ENCODE measurements around the gene GPRASP2.
"Not testable (repeated sequence)": the region's sequence is repeated elsewhere in the genome, so short reads cannot be mapped to it uniquely, and the experiment has no call there.

GPRASP2 gene

GRCh38 chrX:102714994-102715393, 2.7 kb downstream of the GPRASP2 start:
- H3K4me1 ChIP-seq (ENCODE audit: control insufficient read depth, low read length), result no peaks in the 10 kb centered on the region
- no peak overlapping the region for H3K27ac ChIP-seq (ENCODE audit: low read depth, low read length)
- TF ChIP-seq CTCF (IDR thresholded peaks at IDR 0.05; ENCODE audit: low read depth, low read length, poor library complexity, severe bottlenecking) (no peak), EZH2phosphoT487 (IDR thresholded peaks at IDR 0.05; ENCODE audit: borderline replicate concordance, low read length) (no peak)
- no peaks in the 10 kb centered on the region for H3K79me2 ChIP-seq (ENCODE audit: control insufficient read depth, low read length)
- H3K27me3 ChIP-seq (ENCODE audit: control insufficient read depth, low read length), result no peaks in the 10 kb centered on the region
- H3K9me3 ChIP-seq (ENCODE audit: control insufficient read depth, insufficient read depth, low read length), result no peaks in the 10 kb centered on the region
- H3K9me2 ChIP-seq (replicated peaks; ENCODE audit: control insufficient read depth, low read length), result no peaks in the 10 kb centered on the region
- no peaks in the 10 kb centered on the region for H3F3A ChIP-seq (ENCODE audit: control insufficient read depth, insufficient read depth)
- H3K4me3 ChIP-seq (ENCODE audit: low read length), result no peak overlapping the region
- H3K4me2 ChIP-seq (ENCODE audit: low read length), result no peak overlapping the region
- H3K36me3 ChIP-seq (ENCODE audit: control insufficient read depth, low read length), result no peaks in the 10 kb centered on the region
- H4K20me1 ChIP-seq (ENCODE audit: control insufficient read depth, insufficient read depth, low read depth, low read length), result no peaks in the 10 kb centered on the region

- H3K79me2 ChIP-seq (ENCODE audit: control insufficient read depth, low read length), result no peaks in the 10 kb centered on the region
- H3K4me1 ChIP-seq (ENCODE audit: control insufficient read depth, low read length), result no peaks in the 10 kb centered on the region
- no peak overlapping the region for H3K27ac ChIP-seq (ENCODE audit: low read depth, low read length)
- no peaks in the 10 kb centered on the region for H3K9me3 ChIP-seq (ENCODE audit: control insufficient read depth, insufficient read depth, low read length)
- H3K36me3 ChIP-seq (ENCODE audit: control insufficient read depth, low read length), result no peaks in the 10 kb centered on the region
- H3K9me2 ChIP-seq (replicated peaks; ENCODE audit: control insufficient read depth, low read length), result no peaks in the 10 kb centered on the region
- no peaks in the 10 kb centered on the region for H4K20me1 ChIP-seq (ENCODE audit: control insufficient read depth, insufficient read depth, low read depth, low read length)
- H3F3A ChIP-seq (ENCODE audit: control insufficient read depth, insufficient read depth), result no peaks in the 10 kb centered on the region
- no peak for TF ChIP-seq EZH2phosphoT487 (IDR thresholded peaks at IDR 0.05; ENCODE audit: borderline replicate concordance, low read length)
- TF ChIP-seq CTCF (IDR thresholded peaks at IDR 0.05; ENCODE audit: low read depth, low read length, poor library complexity, severe bottlenecking), result no peak
- H3K4me2 ChIP-seq (ENCODE audit: low read length), result no peak overlapping the region
- no peak overlapping the region for H3K4me3 ChIP-seq (ENCODE audit: low read length)
- no peaks in the 10 kb centered on the region for H3K27me3 ChIP-seq (ENCODE audit: control insufficient read depth, low read length)
Measured at GRCh38 chrX:102715967-102716366, 3.7 kb downstream of the GPRASP2 start.

GRCh38 chrX:102720237-102721168, 8.3 kb downstream of the GPRASP2 start, which contains the start of gene GPRASP3:
TSS of gene GPRASP3 (plus strand) at chrX:102720743. CDS start at chrX:102748996, 28,253 bp downstream.
- Histone ChIP-seq H3F3A (ENCODE audit: control insufficient read depth, insufficient read depth) (no peaks in the 10 kb centered on the region), H3K36me3 (ENCODE audit: control insufficient read depth, low read length) (no peaks in the 10 kb centered on the region), H4K20me1 (ENCODE audit: control insufficient read depth, insufficient read depth, low read depth, low read length) (no peaks in the 10 kb centered on the region), H3K4me2 (ENCODE audit: low read length) (no peak within 1 kb of the TSS), H3K9me3 (ENCODE audit: control insufficient read depth, insufficient read depth, low read length) (no peaks in the 10 kb centered on the region), H3K79me2 (ENCODE audit: control insufficient read depth, low read length) (no peaks in the 10 kb centered on the region), H3K9me2 (replicated peaks; ENCODE audit: control insufficient read depth, low read length) (no peaks in the 10 kb centered on the region), H3K4me1 (ENCODE audit: control insufficient read depth, low read length) (no peaks in the 10 kb centered on the region), H3K27ac (ENCODE audit: low read depth, low read length) (no peak within 1 kb of the TSS), H3K4me3 (ENCODE audit: low read length) (no peak within 1 kb of the TSS), H3K27me3 (ENCODE audit: control insufficient read depth, low read length) (no peaks in the 10 kb centered on the region)
- TF ChIP-seq CTCF (IDR thresholded peaks at IDR 0.05; ENCODE audit: low read depth, low read length, poor library complexity, severe bottlenecking), result no peak
- no peak for TF ChIP-seq EZH2phosphoT487 (IDR thresholded peaks at IDR 0.05; ENCODE audit: borderline replicate concordance, low read length)

GRCh38 chrX:102721169-102721506, 8.9 kb downstream of the GPRASP2 start:
- H3K9me2 ChIP-seq (replicated peaks; ENCODE audit: control insufficient read depth, low read length); H3K79me2 ChIP-seq (ENCODE audit: control insufficient read depth, low read length); H3K27me3 ChIP-seq (ENCODE audit: control insufficient read depth, low read length); H3F3A ChIP-seq (ENCODE audit: control insufficient read depth, insufficient read depth); H3K4me3 ChIP-seq (ENCODE audit: low read length); H3K27ac ChIP-seq (ENCODE audit: low read depth, low read length); H3K36me3 ChIP-seq (ENCODE audit: control insufficient read depth, low read length); H3K9me3 ChIP-seq (ENCODE audit: control insufficient read depth, insufficient read depth, low read length); H3K4me2 ChIP-seq (ENCODE audit: low read length); H4K20me1 ChIP-seq (ENCODE audit: control insufficient read depth, insufficient read depth, low read depth, low read length); H3K4me1 ChIP-seq (ENCODE audit: control insufficient read depth, low read length): not testable (repeated sequence)
